22Rv1 (cell line): ENCODE measurements around the gene ANKRD13A.

Experiments used
- CTCF ChIP-seq: fragments of 450-650 bp; IDR thresholded peaks from 2 replicates; pipeline ENCODE4 v1.5.1; 2017; ENCODE audit warnings: mild to moderate bottlenecking
- ZFX ChIP-seq: fragments of 450-650 bp; IDR thresholded peaks from 2 replicates; pipeline ENCODE4 v1.6.1; 2017; ENCODE audit warnings: antibody characterized with exemption, borderline replicate concordance

DNA sequence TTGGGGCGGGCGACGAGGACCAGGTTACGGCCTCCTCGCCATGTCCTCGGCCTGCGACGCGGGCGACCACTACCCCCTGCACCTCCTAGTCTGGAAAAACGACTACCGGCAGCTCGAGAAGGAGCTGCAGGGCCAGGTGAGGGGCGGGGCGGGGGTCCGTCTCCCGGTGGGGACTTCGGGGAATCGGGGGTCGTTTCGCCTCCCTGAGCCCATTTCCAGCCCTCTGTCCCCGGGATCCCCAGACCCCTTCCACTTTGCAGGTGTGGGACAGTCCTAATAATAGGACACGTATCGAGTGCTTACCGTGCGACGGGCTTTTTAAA is 380 bp downstream of the ANKRD13A start:
- no peak for TF ChIP-seq ZFX
- no peak for TF ChIP-seq CTCF
